Right lobe of liver (tissue), 4 donors: ENCODE results near the gene CACNA1C.

ENCODE experiments used
- POLR2A ChIP-seq: fragments of 450-650 bp; IDR thresholded peaks from one replicate; pipeline ENCODE4 v1.6.1; 2017; ENCODE audit warnings: antibody characterized with exemption, mild to moderate bottlenecking
- TF ChIP-seq, protein P1 (sequence below), 4 donors: fragments of 200-600 bp in 3 of 4; fragments of 450-650 bp in 1 of 4; IDR thresholded peaks; one replicate each; pipeline versions ENCODE4 v1.5.1 to v1.8.0; 2016 to 2022; ENCODE audit warnings: antibody characterized with exemption in 4 of 4, mild to moderate bottlenecking in 2 of 4
- donor health status: DM: no; HTN: no; CAD: no.
- donor health status: DM: no; HTN: no; CAD: no.
- donor health status: DM: no; HTN: yes; CAD: no.

DNA sequence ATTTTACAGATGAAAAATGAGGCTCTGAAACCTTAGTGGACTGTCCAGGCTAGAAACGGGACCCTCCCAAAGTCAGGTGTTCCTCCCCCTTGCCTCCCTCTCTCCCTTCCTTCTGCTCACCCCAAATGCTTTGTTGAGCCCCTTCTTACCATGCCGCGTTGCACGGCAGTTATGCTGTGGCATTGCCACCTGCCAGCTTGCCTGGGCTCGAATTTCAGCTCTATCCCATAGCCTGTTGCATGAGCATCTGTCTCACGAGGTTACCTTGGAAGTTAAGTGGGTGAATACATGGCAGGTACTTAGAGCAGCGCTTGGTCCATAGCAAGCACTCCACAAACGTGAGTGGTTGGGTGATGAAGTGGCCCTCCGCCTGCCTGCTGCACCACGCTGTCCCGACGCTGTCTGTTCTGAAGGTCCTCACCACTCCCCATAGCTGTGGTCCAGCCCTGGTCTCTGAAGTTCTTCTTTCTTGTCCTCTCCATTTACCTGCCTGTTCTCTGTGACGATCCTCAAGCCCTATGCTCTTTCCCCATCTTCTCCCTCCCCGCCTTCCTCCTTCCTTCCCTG is 269.9 kb downstream of the CACNA1C start:
- TF ChIP-seq, protein P1, sequence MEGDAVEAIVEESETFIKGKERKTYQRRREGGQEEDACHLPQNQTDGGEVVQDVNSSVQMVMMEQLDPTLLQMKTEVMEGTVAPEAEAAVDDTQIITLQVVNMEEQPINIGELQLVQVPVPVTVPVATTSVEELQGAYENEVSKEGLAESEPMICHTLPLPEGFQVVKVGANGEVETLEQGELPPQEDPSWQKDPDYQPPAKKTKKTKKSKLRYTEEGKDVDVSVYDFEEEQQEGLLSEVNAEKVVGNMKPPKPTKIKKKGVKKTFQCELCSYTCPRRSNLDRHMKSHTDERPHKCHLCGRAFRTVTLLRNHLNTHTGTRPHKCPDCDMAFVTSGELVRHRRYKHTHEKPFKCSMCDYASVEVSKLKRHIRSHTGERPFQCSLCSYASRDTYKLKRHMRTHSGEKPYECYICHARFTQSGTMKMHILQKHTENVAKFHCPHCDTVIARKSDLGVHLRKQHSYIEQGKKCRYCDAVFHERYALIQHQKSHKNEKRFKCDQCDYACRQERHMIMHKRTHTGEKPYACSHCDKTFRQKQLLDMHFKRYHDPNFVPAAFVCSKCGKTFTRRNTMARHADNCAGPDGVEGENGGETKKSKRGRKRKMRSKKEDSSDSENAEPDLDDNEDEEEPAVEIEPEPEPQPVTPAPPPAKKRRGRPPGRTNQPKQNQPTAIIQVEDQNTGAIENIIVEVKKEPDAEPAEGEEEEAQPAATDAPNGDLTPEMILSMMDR (IDR thresholded peaks at IDR 0.05): no peak
- no peak for TF ChIP-seq POLR2A
